ENCODE results near the gene MUC5B.

- TF ChIP-seq TBL1XR1 (IDR thresholded peaks at IDR 0.05; ENCODE audit: borderline replicate concordance, low read length, partially characterized antibody) (no peak), KIAA2018 (CRISPR knock-in tag; IDR thresholded peaks at IDR 0.05; ENCODE audit: borderline replicate concordance) (no peak)
Measured at GRCh38 chr11:1220941-1221721, 1.7 kb upstream of the MUC5B start.

Measured in HepG2 (cell line).